Stimulated activated CD4-positive, alpha-beta T cell treated with anti-CD3 and anti-CD28 coated beads, Interleukin-12 subunit alpha, Interleukin-12 subunit beta, amount 100 ng/mL, for 4 hours (primary cell): Measurements from ENCODE around the gene RPGRIP1.
"Not testable (repeated sequence)": the region's sequence is repeated elsewhere in the genome, so short reads cannot be mapped to it uniquely, and the experiment has no call there.

Experiments used
- DNase-seq: peaks from one replicate; pipeline ENCODE4 v3.0.0-alpha.2; 2020

The RPGRIP1 gene

DNA sequence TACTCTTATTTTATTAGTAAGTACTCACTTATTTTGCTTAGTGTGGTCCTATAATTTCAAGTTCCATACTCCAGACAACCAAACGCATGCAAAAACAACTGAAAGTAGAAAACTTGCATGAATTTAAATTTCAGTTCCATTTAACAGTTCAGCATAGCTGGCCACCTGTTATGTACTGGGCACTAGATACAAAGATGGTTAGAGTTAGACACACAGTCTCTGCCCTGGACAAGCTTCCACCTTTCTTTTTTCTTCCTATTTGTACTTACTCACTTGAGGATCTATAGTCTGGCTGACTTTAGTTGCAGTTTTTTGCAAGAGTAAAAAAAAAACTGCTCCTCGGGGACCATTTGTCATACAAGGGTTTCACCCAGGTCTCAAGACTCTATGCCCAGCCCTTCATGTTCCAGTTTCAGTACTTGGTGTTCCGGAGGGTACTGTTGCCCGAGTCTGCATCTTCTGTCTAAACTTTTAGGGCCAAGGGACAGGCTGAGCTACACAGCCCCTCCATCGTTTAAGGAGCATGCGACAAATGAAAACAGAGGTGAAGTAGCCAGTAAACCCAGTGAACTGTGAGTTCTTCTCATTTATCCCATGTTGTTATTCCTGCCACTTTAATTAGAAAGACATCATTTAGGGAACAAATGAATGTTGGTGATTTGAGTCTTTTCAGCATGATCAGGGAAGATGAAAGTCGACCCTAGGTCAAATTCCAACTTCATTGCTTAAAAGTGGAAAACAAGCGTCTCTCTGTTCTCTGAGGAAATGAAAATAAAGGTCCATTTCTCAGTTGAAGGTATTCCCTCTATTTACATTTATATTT, 22.3 kb downstream of the RPGRIP1 start:
- DNase-seq: no peak

DNA sequence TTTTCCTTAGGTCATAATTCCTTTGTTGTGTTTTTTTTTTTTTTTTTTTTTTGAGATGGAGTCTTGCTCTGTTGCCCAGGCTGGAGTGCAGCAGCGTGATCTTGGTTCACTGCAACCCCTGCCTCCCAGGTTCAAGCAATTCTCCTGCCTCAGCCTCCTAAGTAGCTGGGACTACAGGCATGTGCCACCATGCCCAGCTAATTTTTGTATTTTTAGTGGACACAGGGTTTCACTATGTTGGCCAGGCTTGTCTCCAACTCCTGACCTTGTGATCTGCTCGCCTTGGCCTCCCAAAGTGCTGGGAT, 22.9 kb downstream of the RPGRIP1 start:
- DNase-seq: not testable (repeated sequence)

DNA sequence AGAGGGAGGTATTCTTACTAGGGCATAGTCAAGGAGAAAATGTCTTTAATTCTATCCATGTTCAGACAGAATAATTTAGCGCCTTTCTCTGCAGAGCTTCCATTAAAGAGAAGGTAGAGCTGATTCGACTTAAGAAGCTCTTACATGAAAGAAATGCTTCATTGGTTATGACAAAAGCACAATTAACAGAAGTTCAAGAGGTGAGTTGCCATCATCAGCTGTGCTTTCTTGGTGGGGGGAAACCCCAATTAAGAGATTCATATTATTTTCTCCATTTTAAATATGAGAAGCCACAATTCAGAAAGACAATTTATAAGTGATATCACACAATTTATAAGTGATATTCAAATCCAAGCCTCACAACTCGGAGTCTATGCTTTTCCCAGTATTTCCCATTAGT, 27.8 kb downstream of the RPGRIP1 start:
- DNase-seq: no peak

DNA sequence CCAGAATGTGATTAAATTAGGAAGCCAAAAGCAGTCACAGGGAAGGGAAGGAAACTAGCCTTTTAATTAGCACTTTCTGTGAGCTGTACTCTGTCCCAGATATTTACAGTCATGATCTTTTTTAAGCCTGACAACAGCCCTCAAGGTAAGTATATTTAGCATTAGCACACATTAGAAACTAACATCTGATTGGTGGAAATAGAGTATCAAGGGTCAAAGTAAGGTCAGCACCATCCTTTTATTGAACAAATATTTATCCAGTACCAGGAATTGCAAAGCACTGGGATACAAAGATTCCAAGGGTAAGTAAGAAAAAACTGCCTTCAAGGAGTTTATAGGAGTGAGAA, 28.2 kb downstream of the RPGRIP1 start:
- no peak for DNase-seq

DNA sequence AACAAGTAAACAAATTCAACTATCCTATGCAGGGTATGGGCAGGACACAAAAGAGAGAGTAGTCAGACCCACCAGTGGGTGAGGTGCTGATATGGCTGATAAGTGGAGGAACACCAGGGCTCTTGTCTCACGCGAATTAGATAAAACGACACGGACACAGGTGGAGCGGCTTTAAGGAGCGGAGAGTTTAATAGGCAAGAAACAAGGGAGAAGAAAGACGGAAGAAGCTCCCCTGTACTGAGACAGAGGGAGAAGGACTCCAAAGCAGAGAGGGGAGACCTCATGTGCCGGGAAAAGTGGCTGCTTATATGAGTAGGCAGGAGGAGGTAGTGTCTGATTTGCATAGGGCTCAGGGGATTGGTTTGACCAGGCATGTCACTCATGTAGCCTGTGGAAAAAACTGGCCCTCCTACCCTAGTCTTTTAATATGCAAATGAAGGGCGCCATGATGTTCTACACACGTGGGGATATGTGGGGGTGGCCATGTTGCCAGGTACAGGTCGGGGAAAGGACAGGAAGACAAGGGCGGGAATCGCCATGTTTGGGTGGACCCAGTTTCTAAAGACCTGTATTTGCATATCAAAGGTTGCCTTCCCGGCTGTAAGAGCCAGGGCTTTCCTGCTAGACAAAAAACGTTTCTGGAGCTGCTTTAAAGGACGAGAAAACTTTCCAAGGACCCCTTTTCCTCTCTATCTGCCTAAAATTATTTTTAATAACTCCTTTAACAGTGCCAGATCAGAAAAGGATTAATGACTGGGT, 28.8 kb downstream of the RPGRIP1 start:
- peak; percentile 65 for DNase-seq

DNA sequence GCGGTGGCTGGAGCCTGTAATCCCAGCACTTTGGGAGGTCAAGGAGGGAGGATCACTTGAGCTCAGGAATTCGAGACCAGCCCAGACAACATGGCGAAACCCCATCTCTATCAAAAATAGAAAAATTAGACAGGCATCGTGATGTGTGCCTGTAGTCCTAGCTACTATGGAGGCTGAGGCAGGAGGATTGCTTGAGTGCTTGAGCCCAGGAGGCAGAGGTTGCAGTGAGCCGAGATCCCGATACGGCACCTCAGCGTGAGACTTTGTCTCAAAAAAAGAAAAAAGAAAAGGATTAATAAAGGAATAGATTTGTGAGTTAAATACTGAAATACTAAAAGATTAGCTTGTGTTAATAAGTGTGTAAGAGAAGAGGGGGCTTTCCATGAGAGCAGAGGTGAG, 29.4 kb downstream of the RPGRIP1 start:
- no peak for DNase-seq

DNA sequence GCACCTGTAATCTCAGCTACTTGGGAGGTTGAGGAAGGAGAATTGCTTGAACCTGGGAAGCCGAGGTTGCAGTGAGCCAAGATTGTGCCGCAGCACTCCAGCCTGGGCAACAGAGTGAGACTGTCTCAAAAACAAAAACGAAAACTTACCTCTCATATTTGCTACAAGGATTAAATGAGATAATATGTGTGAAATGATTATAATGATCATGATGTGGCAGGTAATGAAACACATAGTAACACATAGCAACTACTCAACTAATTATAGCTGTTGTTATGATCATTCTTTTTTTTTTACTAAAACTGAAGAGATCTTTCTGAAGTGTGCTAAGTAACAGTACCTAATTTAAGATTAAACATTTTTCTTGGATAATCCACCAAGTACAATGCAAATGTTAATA, 30.1 kb downstream of the RPGRIP1 start:
- DNase-seq: no peak

DNA sequence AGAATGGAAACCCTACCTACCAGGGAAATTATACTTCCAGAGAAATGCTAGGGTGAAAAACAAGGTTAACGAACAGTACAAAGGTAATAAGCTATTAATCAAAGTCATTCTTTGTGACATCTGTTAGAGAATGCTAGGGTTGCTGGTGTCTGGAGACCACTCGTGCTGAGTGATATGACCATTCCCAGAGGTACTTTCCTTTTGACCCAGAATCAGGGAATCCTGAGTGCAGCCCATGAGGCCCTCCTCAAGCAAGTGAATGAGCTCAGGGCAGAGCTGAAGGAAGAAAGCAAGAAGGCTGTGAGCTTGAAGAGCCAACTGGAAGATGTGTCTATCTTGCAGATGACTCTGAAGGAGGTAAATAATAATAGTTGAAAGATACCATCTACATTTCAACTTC, 31.7 kb downstream of the RPGRIP1 start:
- no peak for DNase-seq

DNA sequence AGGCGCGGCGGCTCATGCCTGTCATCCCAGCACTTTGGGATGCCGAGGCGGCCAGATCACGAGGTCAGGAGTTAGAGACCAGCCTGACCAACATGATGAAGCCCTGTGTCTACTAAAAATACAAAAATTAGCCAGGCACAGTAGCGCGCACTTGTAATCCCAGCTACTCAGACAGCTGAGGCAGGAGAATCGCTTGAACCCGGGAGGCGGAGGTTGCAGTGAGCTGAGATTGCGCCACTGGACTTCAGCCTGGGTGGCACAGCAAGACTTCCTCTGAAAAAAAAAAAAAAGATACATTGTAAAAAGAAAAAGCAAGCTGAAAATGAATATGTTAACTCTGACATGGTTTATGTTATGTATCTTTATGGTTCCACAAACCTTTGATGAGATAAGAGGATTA, 33.6 kb downstream of the RPGRIP1 start:
- no peak for DNase-seq

DNA sequence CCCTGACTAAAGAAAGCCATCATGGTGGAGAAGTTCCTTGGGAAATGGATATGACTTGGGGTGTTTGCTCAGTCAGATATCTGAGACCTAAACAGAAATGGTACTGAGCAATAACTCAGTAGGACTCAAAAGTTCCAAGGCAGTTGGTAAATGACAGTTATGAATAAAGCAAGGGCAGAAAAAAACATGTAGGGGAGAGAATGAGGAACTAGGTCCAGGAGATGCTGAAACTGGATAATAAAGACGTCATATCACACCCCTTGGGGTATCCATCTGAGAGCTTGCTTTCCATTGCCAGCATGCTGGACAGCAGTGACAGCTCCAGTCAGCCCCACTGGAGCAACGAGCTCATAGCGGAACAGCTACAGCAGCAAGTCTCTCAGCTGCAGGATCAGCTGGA, 37.5 kb downstream of the RPGRIP1 start:
- DNase-seq: no peak

DNA sequence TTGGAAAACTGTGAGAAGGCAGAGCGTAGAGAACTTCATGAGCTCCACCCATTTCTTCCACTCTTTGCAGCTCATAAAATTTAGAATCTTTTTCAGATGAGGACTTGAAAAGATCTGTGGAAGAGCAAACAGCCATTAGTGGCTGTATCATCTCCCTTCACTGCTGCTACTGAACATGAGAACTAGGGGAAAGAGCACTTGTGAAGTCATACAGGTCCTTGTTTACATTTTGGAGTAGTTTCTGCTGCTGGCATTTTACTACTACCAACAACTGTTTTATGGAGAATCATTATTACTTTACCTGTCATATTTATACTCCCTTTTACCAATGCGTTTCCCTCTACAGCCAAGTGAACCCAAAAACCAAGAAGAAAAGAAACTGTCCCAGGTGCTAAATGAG, 41.0 kb downstream of the RPGRIP1 start:
- no peak for DNase-seq

DNA sequence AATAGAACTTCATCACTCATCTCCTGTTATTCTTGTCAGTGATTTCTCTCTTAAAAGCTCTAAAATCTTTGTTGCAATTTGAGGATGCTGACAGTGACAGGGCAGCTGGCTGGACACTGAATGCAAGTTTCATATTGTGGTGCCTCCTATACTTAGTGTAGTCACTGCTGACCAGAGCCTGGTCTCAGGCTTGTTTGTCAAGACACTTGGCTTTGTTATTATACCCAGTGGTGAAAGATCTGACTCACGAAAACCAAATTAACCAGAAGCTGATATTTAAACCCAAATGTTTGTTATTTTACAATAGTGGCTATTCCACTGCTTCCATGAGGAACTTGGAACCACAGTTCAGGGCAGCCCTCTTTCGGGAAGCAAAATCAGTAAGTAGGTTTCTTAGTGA, 42.8 kb downstream of the RPGRIP1 start:
- no peak for DNase-seq

DNA sequence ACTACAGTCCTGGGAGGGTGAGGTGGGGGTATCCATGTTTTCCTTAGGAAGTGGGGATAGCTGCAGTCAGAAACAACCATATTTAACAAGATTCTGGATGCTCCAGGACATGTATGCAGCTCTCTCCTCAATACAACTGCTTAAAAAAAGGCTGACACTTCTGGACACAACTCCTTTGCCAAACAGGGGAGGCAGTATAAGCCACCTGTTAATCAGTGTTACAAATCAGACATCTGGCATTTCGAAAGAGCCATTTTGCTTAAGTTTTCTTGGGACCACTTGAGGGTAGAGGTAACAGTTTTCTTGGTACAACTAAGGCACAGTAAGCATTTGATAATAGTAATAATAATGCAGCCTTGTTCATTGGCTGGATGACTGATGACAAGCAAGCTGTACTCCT, 47.1 kb downstream of the RPGRIP1 start:
- DNase-seq: no peak
